ENCODE results near the gene TMEM163.
"Not testable (repeated sequence)": the region's sequence is repeated elsewhere in the genome, so short reads cannot be mapped to it uniquely, and the experiment has no call there.

Gene TMEM163

DNA sequence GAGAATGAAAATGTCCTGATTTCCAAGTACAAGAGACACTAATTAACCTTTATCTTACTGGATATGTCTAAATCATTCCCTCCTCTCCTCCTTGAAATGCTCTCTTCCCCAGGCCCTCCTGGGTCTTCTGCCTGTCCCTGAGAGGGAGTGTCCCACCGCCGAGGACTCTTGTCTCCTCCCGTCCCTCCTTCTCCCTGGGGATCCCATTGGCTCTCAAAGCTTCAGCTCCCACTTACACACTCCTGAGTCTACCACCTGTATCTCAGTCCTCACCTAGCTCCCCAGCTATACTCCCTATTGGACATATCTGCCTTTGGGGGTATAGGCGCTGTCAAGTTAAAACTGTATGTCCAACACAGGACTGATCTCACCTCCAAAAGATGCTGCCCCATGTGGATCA, 116.1 kb downstream of the TMEM163 start:
- no peak for DNase-seq

DNA sequence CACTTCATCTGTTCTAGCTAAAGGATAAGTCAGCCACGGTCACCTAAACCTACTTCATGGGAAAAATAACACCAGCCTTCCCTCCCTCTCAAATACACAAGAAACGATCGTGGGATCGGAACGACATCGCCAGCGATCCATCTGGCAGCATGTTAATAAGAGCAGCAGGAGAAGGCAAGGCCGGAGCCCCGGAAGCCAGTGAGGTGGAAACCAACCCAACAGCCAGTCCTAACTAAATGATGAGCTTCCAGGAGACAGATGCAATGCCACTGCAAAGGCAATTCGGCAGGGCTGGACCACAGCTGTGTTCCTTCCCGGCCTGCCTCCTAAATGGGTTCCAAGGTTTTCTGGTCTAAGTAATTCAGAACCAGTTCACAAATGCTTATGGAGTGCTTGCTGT, 117.5 kb downstream of the TMEM163 start:
- DNase-seq: no peak

DNA sequence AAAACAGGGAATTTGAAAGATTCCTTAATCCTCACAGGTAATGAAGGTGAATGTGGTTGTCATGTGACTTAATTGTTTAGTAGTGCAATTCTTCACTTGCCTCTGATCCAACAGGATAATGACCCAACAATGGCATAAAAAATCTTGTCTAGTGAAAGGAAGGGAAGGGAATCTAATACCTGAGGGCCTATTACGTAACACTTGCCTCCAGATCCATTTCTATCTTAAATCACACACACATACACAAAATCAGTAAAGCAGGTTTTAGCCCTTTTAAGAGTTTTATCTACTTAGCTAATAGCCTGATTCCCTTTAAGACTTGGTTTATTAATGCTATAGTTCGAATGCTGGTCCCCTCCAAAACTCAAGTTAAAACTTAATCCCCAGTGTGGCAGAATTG, 118.6 kb downstream of the TMEM163 start:
- no peak for DNase-seq

DNA sequence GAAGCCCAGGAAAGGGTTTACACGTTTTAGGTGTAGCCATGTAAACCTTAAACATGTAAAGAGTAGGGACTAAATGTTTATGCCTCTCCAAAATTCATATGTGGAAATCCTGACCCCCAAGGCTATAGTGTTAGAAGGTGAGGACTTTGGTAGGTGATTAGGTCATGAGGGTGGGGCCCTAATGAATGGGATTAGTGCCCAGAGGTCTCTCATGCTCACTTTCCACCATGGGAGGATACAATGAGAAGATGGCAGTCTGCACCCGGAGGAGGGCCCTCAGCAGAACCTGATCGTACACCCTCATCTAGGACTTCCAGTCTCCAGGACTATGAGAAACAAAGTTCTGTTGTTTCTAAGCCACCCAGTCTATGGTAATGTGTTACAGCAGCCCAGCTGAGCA, 119.6 kb downstream of the TMEM163 start:
- DNase-seq: no peak

DNA sequence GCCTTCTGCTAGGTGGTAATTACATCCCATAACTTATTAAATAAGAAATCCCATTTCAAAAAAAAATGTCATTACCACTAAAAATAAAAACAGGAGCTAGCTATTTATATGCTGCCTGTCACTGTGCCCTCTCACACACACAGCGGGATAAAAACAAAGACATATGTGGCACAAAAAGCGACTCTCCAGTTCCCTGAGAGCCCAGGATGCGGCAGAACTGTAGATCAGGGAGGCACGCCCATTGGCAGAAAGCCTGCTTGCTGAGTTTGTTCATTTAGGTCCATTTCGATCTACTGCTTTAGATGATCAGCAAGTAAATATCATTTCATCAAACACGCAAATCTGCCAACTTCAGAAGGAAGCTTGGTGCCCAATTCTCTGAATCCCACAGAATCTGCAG, 124.4 kb downstream of the TMEM163 start:
- DNase-seq: no peak

DNA sequence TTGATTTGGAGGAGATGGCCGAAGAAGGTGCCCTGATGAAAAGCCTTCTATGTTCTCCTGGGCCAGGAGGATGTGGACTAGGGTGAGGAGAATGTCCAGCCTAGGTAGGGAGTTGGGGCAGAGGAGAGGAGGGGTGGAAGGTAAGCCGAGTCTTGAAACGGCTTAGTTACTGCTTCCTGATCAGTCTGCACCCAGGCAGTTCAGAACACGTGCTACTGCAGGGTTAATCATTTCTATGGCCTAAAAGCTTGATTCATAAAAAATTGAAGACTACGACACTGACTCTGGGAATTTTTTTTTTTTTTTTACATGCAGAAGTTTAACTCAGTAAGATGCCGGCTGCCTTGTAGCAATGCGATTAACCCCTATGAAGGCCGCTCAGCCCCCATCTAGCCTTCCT, 125.3 kb downstream of the TMEM163 start:
- DNase-seq: no peak

DNA sequence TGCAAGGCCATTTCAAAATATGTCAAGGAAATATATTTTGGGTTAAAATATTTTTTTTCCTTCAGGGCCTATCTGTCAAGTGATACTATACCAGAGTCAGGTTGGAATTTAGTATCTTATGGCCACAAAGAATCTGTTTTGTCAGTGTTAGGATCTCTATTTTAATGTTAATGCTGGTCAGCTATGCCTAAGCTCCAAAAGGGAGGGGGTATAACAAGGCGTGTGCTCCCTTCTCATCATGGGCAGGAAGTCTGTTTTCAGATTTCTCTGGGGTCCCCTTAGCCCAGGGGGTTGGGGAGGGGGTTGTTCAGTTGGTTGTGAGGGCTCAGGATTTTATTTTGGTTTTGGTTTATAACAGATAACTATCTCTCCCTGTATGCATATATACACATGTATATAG, 126.4 kb downstream of the TMEM163 start:
- DNase-seq: no peak

DNA sequence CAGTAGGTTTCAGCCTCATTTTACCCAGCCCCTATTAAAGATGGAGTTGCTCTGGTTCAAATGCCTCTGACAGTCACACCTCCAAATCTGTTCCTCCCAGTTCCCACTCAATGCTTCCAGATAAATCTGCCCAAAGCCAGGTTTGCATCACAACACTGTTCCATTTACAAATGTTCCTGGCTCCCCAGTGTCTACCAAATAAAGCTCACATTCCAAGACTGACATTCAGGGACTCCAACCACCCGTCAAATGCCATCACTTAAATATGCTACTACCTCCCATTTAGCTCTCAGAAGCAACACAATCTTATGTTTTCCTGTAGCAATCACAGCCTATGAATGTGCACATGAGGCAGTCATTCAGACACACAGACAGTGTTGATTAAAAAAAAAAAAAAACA, 127.3 kb downstream of the TMEM163 start:
- no peak for DNase-seq

DNA sequence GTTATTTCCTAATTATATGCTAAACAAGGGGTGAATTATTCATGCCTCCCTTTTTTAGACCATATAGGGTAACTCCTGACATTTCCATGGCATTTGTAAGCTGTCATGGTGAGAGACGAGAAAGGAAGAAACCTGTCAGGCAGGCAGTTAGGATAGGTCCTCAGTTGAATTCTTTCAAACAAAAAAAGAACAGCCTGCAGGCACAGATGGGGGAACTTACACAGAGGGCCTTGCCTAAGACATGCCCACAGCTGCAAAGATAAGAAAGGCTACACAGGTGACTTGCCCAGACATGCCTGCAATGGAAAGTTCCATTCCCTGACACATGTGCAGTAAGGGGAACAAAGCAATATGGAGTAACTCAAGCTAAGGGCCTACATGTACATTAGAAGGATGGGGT, 128.1 kb downstream of the TMEM163 start:
- no peak for DNase-seq

DNA sequence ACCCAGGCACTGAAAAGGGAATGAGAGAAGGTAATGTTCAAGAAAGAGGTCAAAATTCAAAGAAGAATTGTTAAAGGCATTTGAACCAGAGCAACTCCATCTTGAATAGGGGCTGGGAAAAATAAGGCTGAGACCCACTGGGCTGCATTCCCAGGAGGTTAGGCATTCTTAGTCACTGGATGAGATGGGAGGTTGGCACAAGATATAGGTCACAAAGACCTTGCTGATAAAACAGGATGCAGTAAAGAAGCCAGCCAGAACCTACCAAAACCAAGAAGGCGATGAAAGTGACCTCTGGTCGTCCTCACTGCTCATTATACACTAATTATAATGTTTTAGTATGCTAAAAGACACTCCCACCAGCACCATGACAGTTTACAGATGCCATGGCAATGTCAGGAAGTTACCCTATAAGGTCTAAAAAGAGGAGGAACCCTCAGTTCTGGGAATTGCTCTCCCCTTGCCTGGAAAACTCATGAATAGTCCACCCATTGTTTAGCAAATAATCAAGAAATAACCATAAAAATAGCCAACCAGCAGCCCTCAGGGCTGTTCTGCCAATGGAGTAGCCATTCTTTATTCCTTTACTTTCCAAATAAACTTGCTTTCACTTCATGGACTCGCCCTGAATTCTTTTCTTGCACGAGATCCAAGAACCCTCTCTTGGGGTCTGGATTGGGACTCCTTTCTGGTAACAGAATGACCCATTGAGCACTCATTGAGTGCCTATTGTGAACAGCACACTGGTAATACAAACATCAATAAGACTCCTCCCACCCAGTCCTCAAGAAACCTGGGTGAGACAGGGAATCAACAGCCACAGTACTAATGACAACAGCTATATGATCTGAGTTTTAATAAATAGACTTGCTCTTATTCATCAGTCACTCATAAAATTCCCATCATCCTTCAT, 129.4 kb downstream of the TMEM163 start:
- not testable (repeated sequence) for DNase-seq

DNA sequence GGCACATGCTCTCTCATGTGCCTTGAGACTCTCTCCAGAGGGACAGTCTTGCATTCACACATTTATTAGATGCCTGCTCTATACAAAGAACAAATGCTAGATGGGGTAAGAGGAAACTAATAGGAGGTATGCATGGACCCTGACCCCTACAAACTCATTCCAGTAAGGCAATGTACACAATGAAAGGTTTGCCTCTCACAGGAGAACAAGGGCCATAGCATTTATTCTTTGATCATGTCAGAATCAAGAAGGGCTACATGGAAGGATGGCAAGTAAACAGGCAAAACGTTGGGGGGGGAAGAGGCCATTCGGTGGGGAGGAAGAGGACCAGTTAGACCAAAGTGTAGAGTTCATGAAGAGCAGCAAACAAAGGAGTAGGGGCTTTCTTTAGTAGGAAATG, 130.2 kb downstream of the TMEM163 start:
- DNase-seq: no peak

DNA sequence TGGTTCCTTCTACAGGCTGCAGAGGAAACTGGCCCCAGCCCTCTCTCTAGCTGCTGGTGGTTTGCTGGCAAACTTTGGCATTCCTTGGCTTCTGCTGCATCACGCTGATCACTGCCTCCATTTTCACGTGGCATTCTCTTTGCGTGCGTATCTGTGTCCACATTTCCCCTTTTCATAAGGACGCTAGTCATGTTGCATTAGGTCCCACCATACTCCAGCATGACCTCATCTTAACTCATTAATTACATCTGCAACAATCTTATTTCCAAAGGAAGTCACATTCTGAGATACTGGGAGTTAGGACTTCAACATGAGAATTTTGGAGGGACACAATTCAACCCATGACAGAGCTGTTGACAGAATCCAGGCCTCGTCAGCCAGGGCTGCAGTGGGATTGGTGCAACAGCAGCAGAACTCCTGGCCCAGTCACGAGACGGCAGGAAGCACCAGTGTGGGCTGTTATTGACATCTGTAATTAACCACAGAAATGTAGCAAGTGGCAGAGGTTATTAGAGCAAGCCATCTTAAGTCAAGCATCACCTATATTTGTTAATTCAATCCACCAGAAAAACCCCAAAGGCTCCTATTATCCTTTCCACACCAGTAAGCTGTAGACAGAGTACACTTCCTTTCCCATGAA, 132.4 kb downstream of the TMEM163 start:
- DNase-seq: no peak

DNA sequence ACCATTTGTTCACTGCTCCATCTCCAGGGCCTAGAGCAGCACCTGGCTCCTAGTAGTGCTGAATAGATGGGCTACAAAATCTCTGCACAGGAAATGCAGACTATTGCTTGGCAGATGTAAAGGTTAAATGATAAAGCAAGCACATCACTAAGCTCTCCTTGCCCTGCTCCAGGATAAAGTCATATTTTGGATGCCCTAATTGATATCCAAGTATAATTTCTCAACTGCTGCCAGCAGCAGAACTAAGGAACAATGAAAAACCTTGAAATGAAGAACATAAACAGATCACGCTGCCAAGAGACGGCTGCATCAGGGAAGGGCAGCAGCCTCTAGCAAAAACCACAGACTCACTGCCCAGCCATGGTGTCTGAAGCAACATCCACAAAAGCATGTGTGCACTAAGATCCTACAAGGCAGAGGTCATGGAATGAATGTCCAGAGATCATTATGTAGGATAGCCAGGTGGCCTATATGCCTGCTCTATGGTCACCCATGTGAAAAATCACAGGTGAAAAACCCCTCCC, 134.7 kb downstream of the TMEM163 start:
- no peak for DNase-seq

DNA sequence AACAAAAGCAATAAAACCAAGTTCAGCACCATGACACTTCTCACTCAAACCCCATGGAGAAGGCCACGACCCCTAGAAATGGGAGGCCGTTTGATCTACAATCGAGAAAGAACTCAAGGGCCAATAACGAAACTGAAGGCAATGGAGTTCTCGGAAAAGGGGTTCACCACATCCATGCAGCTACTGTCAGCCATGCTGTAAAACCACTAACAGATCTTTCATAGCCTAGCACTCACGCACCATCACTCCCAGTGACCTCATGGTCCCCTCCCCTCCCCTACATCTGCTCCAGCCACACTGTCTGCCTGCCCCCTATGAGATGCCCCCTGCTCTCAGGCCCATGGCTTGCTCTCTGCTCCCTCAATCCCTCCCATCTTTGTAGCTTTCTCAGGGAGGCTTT, 135.3 kb downstream of the TMEM163 start:
- no peak for DNase-seq

DNA sequence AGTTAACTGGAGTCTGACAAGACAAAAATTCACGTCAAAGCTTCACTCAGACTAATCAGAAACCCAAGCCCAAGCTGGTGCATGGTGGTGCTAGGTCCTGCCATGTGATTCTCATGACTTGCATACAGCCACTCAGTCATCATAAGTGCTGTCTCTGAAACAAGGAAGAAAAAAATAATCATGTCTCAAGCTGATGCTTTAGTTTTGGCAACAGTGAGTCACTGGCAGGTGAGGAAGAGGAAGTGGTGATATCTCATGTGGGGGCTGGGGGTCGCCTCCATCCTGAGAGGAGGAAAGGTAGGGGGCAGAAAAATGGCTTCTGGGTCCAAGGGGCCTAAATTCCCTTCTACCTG, 136.3 kb downstream of the TMEM163 start:
- DNase-seq: no peak

DNA sequence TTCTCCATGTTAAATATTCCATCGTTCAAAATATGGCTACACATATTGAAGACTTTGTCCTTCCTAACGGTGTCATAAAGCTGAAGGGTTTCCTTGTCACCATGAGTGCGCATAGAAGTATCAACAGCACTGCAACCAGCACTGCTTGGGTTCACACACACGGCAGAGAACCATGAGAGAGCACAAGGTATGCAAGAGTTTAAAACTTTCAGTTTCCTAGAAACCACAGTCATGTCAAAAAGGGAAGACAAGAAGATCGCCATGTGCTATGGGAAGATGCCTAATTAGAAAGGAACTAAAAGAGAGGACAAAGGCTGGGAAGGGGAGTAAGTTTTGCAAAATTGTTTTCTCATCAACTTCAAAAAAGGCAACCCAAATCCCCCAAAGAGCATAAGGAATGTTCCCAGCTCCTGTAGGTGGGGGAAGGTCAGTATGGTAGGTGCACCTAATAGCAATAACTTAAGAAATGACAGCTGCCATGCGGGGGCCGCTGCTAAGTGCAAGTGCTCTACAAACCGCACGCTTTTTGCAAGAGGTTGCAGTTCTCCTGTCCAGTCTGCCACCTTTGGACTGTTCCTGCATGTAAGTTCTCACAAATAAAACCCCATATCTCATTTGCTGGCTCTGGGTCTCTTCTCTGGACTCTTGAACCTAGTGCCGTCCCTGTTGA, 136.8 kb downstream of the TMEM163 start:
- DNase-seq: no peak

DNA sequence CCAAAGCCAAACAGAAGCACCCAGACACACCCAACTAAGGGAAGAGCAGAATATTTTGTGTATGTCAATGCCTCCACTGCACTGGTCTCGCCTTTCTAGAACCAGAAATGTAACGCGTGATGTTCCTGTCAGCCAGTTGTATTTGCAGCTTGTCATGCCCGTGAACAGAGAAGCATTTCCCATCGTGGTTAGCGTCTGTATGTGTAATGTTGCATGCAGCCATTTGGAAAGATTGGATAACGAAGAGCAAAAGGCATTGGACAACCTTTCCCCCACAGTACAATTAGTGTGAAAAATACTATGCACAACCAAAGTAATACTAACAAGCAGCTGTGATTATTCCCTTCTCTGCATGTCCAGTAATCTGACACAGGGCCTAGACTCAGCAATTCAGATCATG, 140.5 kb downstream of the TMEM163 start:
- no peak for DNase-seq

DNA sequence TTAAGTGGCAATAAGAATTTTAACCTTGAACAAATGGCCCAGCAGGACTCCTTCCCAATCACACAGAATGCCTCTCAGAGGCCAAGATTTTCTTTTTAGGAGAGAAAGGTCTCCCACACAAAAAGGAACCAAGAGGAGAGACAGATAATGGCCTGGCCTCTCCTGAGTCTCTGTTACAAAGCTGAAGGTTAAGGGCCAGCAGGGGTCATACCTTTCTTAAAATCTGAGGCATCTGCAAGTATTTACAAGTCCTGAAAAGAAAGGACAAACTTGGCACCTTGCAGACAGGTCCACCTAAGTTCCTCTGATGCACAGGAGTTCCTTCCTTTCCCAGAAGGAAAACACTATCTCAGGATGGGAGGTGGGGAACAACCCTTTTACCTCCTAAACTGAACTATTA, 142.3 kb downstream of the TMEM163 start:
- no peak for DNase-seq

DNA sequence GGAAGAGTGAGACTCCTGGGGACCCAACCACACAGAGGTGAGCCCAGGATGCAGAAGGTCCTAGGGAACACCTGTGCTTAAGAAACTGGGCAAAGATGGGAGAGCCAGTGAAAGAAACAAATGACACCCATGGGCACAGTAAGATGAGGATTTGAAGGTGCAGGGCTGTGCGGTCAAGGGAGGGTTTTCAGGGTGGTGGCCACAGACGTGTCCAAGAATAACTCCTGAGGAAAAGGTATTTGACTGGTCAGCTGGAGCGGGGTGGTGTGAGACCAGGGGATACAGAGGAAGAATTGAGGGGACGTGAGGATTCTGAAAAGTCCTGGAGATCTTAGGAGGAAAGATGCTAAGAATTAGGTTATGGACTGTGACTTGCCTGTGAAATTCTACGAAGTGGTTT, 142.9 kb downstream of the TMEM163 start:
- DNase-seq: no peak

DNA sequence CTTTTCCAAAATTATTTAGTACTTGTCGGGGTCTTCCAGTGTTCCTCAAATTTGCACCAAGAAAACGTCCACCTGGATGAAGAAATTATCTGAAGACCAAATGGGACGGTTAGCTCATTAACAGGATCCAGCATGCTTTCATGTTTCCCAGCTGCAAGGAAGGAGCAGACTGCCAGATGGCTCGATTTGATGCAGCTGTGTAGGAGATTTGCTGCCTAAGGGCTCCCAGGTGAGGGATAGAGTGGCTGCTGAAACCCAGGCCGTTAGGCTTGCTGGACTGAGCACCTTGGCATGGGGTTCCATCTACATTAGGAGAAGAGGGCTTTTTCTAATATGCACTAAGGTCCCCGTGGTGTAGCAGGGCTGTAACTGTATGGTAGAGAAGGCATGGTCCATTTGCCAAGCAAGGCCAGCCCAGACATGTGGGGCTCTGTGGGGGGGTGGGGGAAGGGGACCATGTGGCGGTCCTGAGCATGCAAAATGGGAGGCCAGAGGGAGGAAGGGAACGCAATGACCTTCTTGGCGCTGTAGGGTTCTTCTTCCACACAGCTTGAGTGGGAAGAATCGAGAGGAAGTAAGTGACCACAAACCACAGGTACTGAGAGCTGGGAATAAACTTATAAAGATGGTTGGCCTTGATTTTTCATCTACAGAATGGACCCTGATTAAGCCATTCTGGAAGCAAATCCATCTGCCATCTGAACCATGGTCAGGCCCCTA, 144.0 kb downstream of the TMEM163 start:
- DNase-seq: no peak

DNA sequence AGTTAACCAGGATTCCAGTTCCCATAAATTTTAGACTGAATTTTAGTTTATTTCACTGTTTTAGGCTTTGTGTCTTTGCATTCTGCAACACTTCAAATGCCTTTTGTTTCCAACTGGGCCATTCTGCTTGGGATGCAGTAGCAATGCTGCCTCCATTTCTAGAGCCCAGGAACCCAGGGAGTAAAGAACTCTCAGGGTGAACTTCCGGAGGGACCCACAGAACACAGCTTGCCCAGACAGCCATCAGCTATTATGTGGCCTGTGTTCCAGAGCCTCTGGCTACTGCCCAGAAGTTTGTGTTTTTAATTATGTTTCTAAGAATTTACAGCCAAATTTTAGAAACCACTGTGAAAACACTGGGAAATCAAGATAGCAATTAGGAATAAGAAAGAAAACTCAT, 145.1 kb downstream of the TMEM163 start:
- DNase-seq: no peak

DNA sequence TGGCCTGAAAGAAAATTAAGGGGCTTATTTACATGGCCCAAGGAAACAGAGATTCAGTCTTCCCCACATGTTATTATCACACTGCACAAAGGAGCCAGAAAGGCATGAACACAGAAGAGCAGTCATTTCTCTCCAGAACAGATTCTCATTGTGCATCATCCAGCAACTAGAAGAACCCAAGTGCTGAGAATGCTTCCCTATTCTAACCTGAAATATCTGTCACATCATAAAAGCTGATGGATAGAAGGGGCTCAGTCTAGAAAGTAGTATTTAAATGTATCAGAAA, 145.8 kb downstream of the TMEM163 start:
- no peak for DNase-seq

DNA sequence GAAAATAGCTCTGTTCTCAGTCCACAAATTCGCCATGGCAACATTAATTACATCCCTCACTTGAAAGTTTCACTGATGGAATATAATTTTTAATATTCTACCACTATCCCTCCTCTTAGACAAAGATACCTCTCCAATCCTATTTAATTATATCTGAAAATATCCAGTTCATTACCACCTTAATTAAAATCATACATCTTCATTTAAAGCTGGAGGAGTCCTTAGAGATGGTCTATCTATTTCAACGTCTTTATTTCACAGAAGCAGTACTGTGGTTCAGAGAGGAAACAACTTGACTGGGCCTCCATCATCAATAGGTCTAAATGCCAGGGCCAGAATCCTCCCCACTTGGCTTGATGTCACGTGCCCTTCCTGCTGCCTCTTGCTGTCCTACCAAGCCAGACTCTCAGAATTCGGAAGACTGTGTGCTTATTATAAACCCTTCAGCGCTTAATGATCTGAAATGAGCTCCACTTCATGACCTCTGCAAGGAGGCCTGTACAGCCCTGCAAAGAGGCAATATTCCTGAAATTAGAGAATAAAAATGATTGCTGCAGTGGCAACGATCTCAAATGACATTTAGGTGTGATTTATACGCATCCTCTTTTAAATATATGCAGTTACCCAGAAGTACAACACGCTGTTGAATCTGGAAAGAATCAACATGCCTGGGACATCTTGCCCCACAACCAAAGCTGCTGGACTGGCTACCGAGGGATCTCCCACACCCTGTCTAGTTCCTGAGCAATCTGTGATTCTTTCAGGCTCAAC, 146.3 kb downstream of the TMEM163 start:
- DNase-seq: no peak

Data from activated CD4-positive, alpha-beta T cell treated with anti-CD3 and anti-CD28 coated beads for 1 hour (primary cell).